Thyroid gland (tissue), 4 donors: ENCODE results near the gene PHIP. TPM values are rescaled to one million over a fixed set of nuclear protein-coding genes. Genes with fewer than 3 reads are reported as not detected.

Experiments used
- DNase-seq, 2 donors: peaks; one replicate each; pipeline ENCODE4 v3.0.0-alpha.2; 2019
- H3K27ac ChIP-seq, 3 donors: fragments of 200-600 bp; sonication (generic); 1 replicate in 2 of 3; 2 replicates in 1 of 3; pipeline ENCODE4 v1.5.1; 2016 to 2019; ENCODE audit warnings: mild to moderate bottlenecking in 1 of 3, moderate library complexity in 1 of 3
- H3K27me3 ChIP-seq: fragments of 200-600 bp; sonication (generic); one replicate; pipeline ENCODE4 v1.5.1; 2019
- H3K36me3 ChIP-seq, 2 donors: fragments of 200-600 bp; sonication (generic); one replicate each; pipeline ENCODE4 v1.5.1; 2016 to 2019
- H3K4me1 ChIP-seq, 2 donors: fragments of 200-600 bp; sonication (generic); one replicate each; pipeline ENCODE4 v1.5.1; 2017 to 2019
- H3K4me3 ChIP-seq, 3 donors: fragments of 200-600 bp; sonication (generic); replicated peaks in 1 of 3; 1 replicate in 2 of 3; 2 replicates in 1 of 3; pipeline ENCODE4 v1.5.1; 2016; ENCODE audit warnings: mild to moderate bottlenecking in 1 of 3
- H3K9me3 ChIP-seq: fragments of 200-600 bp; sonication (generic); one replicate; pipeline ENCODE4 v1.5.1; 2017
- CTCF ChIP-seq, 6 experiments: fragments of 200-600 bp in 3 of 6; fragments of 450-650 bp in 3 of 6; sonication (generic) in 3 of 6; IDR thresholded peaks; one replicate each; pipeline ENCODE4 v1.5.1; 2016 to 2019; ENCODE audit warnings: antibody characterized with exemption in 6 of 6, mild to moderate bottlenecking in 2 of 6, inconsistent platforms in 1 of 6, moderate library complexity in 1 of 6
- POLR2A ChIP-seq, 2 donors: fragments of 450-650 bp; IDR thresholded peaks; one replicate each; pipeline ENCODE4 v1.6.1; 2017; ENCODE audit warnings: antibody characterized with exemption in 2 of 2, mild to moderate bottlenecking in 2 of 2, moderate library complexity in 1 of 2
- WGBS, 2 donors: methylation state at CpG; one replicate each; pipeline ENCODE4 v1.1.5; 2017; 5-methylcytosine and 5-hydroxymethylcytosine counted together
- intact Hi-C: fragments of 100-400 bp; cut with DNase I; formaldehyde crosslinking; loops from one replicate; pipeline ENCODE4 v1.15.1; 2023
- total RNA-seq, 4 donors: library from RNA; depleted of rRNA; stranded (reverse); fragments of >200 nt; gene quantifications; one replicate each; pipeline ENCODE4 v1.2.3, GENCODE V29; 2016

PHIP gene
- total RNA-seq, 4 donors from 2014 or later, result 28.0 to 45.9 (median 35.4) TPM

- no peak overlapping the region for H3K4me3 ChIP-seq
- TF ChIP-seq CTCF (IDR thresholded peaks at IDR 0.05) (no peak), POLR2A (IDR thresholded peaks at IDR 0.05) (no peak)
- no peak for DNase-seq
- no peaks in the 10 kb centered on the region for H3K4me1 ChIP-seq
- no peaks in the 10 kb centered on the region for H3K9me3 ChIP-seq
- intact Hi-C loops, result no loop called here
- H3K27me3 ChIP-seq, result no peaks in the 10 kb centered on the region
- no peak overlapping the region for H3K27ac ChIP-seq
- peaks cover 23 to 29% of the 10 kb centered on the region in 2 donors for H3K36me3 ChIP-seq
- 100% methylated on average over 1 of the region's 1 CpG for WGBS, 2 donors
These were observed 125.7 kb downstream of the PHIP start for GRCh38 chr6:78952362-78952761.

GRCh38 chr6:78948785-78949184, 129.3 kb downstream of the PHIP start:
- TF ChIP-seq POLR2A (IDR thresholded peaks at IDR 0.05), result no peak
- TF ChIP-seq CTCF (IDR thresholded peaks at IDR 0.05), result no peak
- WGBS, 2 donors, result 97 to 100% methylated on average over 3 of the region's 3 CpGs
- peaks cover 22 to 27% of the 10 kb centered on the region in 2 donors for H3K36me3 ChIP-seq
- H3K27me3 ChIP-seq, result no peaks in the 10 kb centered on the region
- DNase-seq, result no peak
- no peaks in the 10 kb centered on the region for H3K4me1 ChIP-seq
- H3K4me3 ChIP-seq, result no peak overlapping the region
- intact Hi-C loops, result no loop called here
- no peak overlapping the region for H3K27ac ChIP-seq
- no peaks in the 10 kb centered on the region for H3K9me3 ChIP-seq

GRCh38 chr6:78947962-78948361, 130.1 kb downstream of the PHIP start:
- Histone ChIP-seq H3K4me3 (no peak overlapping the region), H3K4me1 (no peaks in the 10 kb centered on the region), H3K36me3 (peaks cover 15 to 19% of the 10 kb centered on the region in 2 donors), H3K27me3 (no peaks in the 10 kb centered on the region), H3K27ac (no peak overlapping the region), H3K9me3 (no peaks in the 10 kb centered on the region)
- WGBS, 2 donors, result 92 to 94% methylated on average over 2 of the region's 2 CpGs
- intact Hi-C loops, result no loop called here
- TF ChIP-seq POLR2A (IDR thresholded peaks at IDR 0.05) (no peak), CTCF (IDR thresholded peaks at IDR 0.05) (no peak)
- DNase-seq, result no peak

GRCh38 chr6:78947529-78947928, 130.5 kb downstream of the PHIP start:
- TF ChIP-seq POLR2A (IDR thresholded peaks at IDR 0.05), result no peak
- TF ChIP-seq CTCF (IDR thresholded peaks at IDR 0.05), result no peak
- WGBS, 2 donors, result 88 to 93% methylated on average over 2 of the region's 2 CpGs
- no peaks in the 10 kb centered on the region for H3K4me1 ChIP-seq
- no peaks in the 10 kb centered on the region for H3K27me3 ChIP-seq
- intact Hi-C loops, result no loop called here
- no peak for DNase-seq
- H3K27ac ChIP-seq, result no peak overlapping the region
- peaks cover 15 to 17% of the 10 kb centered on the region in 2 donors for H3K36me3 ChIP-seq
- H3K9me3 ChIP-seq, result no peaks in the 10 kb centered on the region
- H3K4me3 ChIP-seq, result no peak overlapping the region

GRCh38 chr6:78942446-78942845, 135.6 kb downstream of the PHIP start:
- intact Hi-C loops, result no loop called here
- 94 to 100% methylated on average over 1 of the region's 1 CpG for WGBS, 2 donors
- H3K4me3 ChIP-seq, result no peak overlapping the region
- no peak for DNase-seq
- H3K36me3 ChIP-seq, result peaks cover 8 to 10% of the 10 kb centered on the region in 2 donors
- H3K4me1 ChIP-seq, result no peaks in the 10 kb centered on the region
- TF ChIP-seq POLR2A (IDR thresholded peaks at IDR 0.05), result no peak
- no peak for TF ChIP-seq CTCF (IDR thresholded peaks at IDR 0.05)
- no peaks in the 10 kb centered on the region for H3K9me3 ChIP-seq
- no peaks in the 10 kb centered on the region for H3K27me3 ChIP-seq
- no peak overlapping the region for H3K27ac ChIP-seq
